ENCODE results near the gene PDF.
A peak's percentile ranks its signal among the peaks of the same experiment; 100 is the strongest.

The PDF gene

GRCh38 chr16:69325784-69326171 is 4.6 kb downstream of the PDF start:
- Histone ChIP-seq H3K9me2 (replicated peaks; ENCODE audit: low read depth, low read length) (no peaks in the 10 kb centered on the region), H3K9ac (ENCODE audit: low read depth, low read length, poor library complexity, severe bottlenecking) (peak overlapping the region; percentile 94), H3K4me2 (ENCODE audit: low read depth, low read length, poor library complexity, severe bottlenecking) (peak overlapping the region; percentile 99), H3K4me3 (ENCODE audit: low read length, poor library complexity, severe bottlenecking) (peak overlapping the region; percentile 87), H3K9me3 (ENCODE audit: insufficient read depth, low read depth, low read length) (no peaks in the 10 kb centered on the region), H3K79me2 (ENCODE audit: insufficient read depth, low read length) (peaks cover 91% of the 10 kb centered on the region), H3K4me1 (ENCODE audit: insufficient read depth, low read length, poor library complexity, severe bottlenecking) (peaks cover 40% of the 10 kb centered on the region), H4K20me1 (ENCODE audit: insufficient read depth, low read length, poor library complexity, severe bottlenecking) (peaks cover 50% of the 10 kb centered on the region), H3K36me3 (ENCODE audit: insufficient read depth, low read length) (peaks cover 50% of the 10 kb centered on the region; the same call in 1 of the 2 replicates), H2AFZ (ENCODE audit: low read length) (no peak overlapping the region), H3F3A (ENCODE audit: low read depth) (peaks cover 7% of the 10 kb centered on the region; the same call in 1 of the 2 replicates), H3K27me3 (ENCODE audit: insufficient read depth, low read length, poor library complexity, severe bottlenecking) (no peaks in the 10 kb centered on the region)
- TF ChIP-seq EZH2phosphoT487 (IDR thresholded peaks at IDR 0.05; ENCODE audit: borderline replicate concordance) (no peak), CTCF (conservative IDR thresholded peaks at IDR 0.05; ENCODE audit: low read length) (no peak)

GRCh38 chr16:69324585-69325253 is 5.7 kb downstream of the PDF start:
- no peaks in the 10 kb centered on the region for H3K9me3 ChIP-seq (ENCODE audit: insufficient read depth, low read depth, low read length)
- H3K4me1 ChIP-seq (ENCODE audit: insufficient read depth, low read length, poor library complexity, severe bottlenecking) = peaks cover 39% of the 10 kb centered on the region
- peaks cover 7% of the 10 kb centered on the region; the same call in 1 of the 2 replicates for H3F3A ChIP-seq (ENCODE audit: low read depth)
- H4K20me1 ChIP-seq (ENCODE audit: insufficient read depth, low read length, poor library complexity, severe bottlenecking) = peaks cover 47% of the 10 kb centered on the region
- H3K9ac ChIP-seq (ENCODE audit: low read depth, low read length, poor library complexity, severe bottlenecking) = no peak overlapping the region
- no peak overlapping the region for H3K4me3 ChIP-seq (ENCODE audit: low read length, poor library complexity, severe bottlenecking)
- H3K36me3 ChIP-seq (ENCODE audit: insufficient read depth, low read length) = peaks cover 61% of the 10 kb centered on the region; the same call in 1 of the 2 replicates
- TF ChIP-seq CTCF (conservative IDR thresholded peaks at IDR 0.05; ENCODE audit: low read length) = no peak
- H3K79me2 ChIP-seq (ENCODE audit: insufficient read depth, low read length) = peaks cover 83% of the 10 kb centered on the region
- no peaks in the 10 kb centered on the region for H3K27me3 ChIP-seq (ENCODE audit: insufficient read depth, low read length, poor library complexity, severe bottlenecking)
- peak overlapping the region; percentile 99 for H3K4me2 ChIP-seq (ENCODE audit: low read depth, low read length, poor library complexity, severe bottlenecking)
- no peak overlapping the region for H2AFZ ChIP-seq (ENCODE audit: low read length)
- H3K9me2 ChIP-seq (replicated peaks; ENCODE audit: low read depth, low read length) = no peaks in the 10 kb centered on the region

- H3K27me3 ChIP-seq (ENCODE audit: insufficient read depth, low read length, poor library complexity, severe bottlenecking) = no peaks in the 10 kb centered on the region
- peaks cover 7% of the 10 kb centered on the region; the same call in 1 of the 2 replicates for H3F3A ChIP-seq (ENCODE audit: low read depth)
- no peak overlapping the region for H3K4me3 ChIP-seq (ENCODE audit: low read length, poor library complexity, severe bottlenecking)
- peak overlapping the region; percentile 99 for H3K4me2 ChIP-seq (ENCODE audit: low read depth, low read length, poor library complexity, severe bottlenecking)
- H3K36me3 ChIP-seq (ENCODE audit: insufficient read depth, low read length) = peaks cover 67% of the 10 kb centered on the region; the same call in 1 of the 2 replicates
- H3K9ac ChIP-seq (ENCODE audit: low read depth, low read length, poor library complexity, severe bottlenecking) = no peak overlapping the region
- no peaks in the 10 kb centered on the region for H3K9me3 ChIP-seq (ENCODE audit: insufficient read depth, low read depth, low read length)
- no peaks in the 10 kb centered on the region for H3K9me2 ChIP-seq (replicated peaks; ENCODE audit: low read depth, low read length)
- H3K79me2 ChIP-seq (ENCODE audit: insufficient read depth, low read length) = peaks cover 76% of the 10 kb centered on the region
- peaks cover 32% of the 10 kb centered on the region for H3K4me1 ChIP-seq (ENCODE audit: insufficient read depth, low read length, poor library complexity, severe bottlenecking)
- no peak overlapping the region for H2AFZ ChIP-seq (ENCODE audit: low read length)
- no peak for TF ChIP-seq EZH2phosphoT487 (IDR thresholded peaks at IDR 0.05; ENCODE audit: borderline replicate concordance)
- no peak for TF ChIP-seq CTCF (conservative IDR thresholded peaks at IDR 0.05; ENCODE audit: low read length)
- H4K20me1 ChIP-seq (ENCODE audit: insufficient read depth, low read length, poor library complexity, severe bottlenecking) = peaks cover 41% of the 10 kb centered on the region
Measured at GRCh38 chr16:69324013-69324531, 6.3 kb downstream of the PDF start.

Data from Loucy (cell line).